C4-2B (cell line): ENCODE results near the gene LOXL3.

Experiments
- ZFX ChIP-seq: fragments of 450-650 bp; IDR thresholded peaks from 2 replicates; pipeline ENCODE4 v1.6.1; 2017
- TF ChIP-seq, protein P1 (sequence below): fragments of 450-650 bp; conservative IDR thresholded peaks from 2 replicates; pipeline ENCODE4 v1.5.1; 2017; ENCODE audit warnings: mild to moderate bottlenecking

DNA sequence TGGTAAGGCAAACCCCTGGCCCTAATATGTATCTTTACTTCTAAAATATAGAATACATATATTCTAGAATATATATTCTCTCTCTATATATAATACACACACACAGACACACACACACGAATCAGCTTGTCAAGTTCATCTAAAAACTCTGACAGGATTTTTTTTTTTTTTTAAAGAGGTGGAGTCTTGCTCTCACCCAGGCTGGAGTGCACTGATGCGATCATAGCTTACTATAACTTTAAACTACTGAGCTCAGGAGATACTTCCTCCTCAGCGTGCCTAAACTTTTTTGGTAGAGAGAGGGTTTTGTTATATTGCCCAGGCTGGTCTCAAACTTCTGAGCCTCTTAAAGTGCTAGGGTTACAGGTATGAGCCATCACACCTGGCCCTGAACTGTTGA, 45.9 kb upstream of the LOXL3 start:
- TF ChIP-seq, protein P1, sequence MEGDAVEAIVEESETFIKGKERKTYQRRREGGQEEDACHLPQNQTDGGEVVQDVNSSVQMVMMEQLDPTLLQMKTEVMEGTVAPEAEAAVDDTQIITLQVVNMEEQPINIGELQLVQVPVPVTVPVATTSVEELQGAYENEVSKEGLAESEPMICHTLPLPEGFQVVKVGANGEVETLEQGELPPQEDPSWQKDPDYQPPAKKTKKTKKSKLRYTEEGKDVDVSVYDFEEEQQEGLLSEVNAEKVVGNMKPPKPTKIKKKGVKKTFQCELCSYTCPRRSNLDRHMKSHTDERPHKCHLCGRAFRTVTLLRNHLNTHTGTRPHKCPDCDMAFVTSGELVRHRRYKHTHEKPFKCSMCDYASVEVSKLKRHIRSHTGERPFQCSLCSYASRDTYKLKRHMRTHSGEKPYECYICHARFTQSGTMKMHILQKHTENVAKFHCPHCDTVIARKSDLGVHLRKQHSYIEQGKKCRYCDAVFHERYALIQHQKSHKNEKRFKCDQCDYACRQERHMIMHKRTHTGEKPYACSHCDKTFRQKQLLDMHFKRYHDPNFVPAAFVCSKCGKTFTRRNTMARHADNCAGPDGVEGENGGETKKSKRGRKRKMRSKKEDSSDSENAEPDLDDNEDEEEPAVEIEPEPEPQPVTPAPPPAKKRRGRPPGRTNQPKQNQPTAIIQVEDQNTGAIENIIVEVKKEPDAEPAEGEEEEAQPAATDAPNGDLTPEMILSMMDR = no peak
- TF ChIP-seq ZFX = no peak
